Medulla oblongata (tissue), 1 donor: ENCODE data around the gene ST6GALNAC6.

ENCODE experiments used
- DNase-seq: peaks from one replicate; pipeline ENCODE4 v3.0.0-alpha.2; 2015; ENCODE audit errors: extremely low spot score

The ST6GALNAC6 gene

DNA sequence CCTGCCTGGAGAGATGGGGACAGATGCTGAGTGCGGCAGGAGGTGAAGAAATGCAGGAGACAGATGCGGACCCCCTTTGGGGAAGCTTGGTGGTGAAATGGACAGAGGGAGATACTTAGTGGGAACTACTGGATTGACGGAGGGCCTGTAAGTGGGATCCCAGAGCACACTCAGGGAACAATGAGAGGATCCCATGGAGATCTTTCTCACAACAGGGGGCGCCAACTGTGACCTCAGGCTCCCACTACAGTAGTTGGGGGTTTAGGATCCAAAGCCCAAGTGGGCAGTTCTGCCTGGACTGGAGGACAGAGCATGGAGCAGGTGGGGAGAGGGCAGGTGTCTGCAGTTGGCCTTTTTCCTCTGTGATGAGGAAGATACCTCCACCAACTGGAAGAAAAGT lies 34.8 kb upstream of the ST6GALNAC6 start:
- DNase-seq: no peak

GRCh38 chr9:127931092-127931881 lies 31.9 kb upstream of the ST6GALNAC6 start:
- no peak for DNase-seq

- DNase-seq: peak; percentile 84
These were observed 31.1 kb upstream of the ST6GALNAC6 start, which contains the start of gene PIP5KL1 for GRCh38 chr9:127930231-127931091. Gene PIP5KL1, minus strand, starts transcription at chr9:127930777. Its CDS starts 25 bp downstream, at chr9:127930752.

DNA sequence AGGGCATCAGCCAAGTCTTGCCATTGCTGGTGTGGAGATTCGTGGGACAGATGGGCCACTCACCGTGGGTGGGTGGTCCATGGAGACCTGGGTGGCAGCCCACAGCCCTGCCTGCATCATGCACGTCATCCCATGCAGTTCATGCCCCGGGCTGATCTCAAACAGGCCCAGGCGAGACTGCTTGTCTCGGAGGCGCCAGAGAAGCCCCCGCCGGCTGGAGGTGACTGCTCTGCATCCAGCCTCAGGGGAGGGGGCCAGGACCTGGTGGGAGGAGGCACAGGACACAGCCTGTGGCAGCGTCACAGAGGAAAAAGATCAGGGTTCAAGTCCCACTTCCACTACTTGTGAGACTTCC lies 30.2 kb upstream of the ST6GALNAC6 start:
- DNase-seq: no peak

GRCh38 chr9:127928676-127929624 lies 29.5 kb upstream of the ST6GALNAC6 start:
- DNase-seq: no peak

DNA sequence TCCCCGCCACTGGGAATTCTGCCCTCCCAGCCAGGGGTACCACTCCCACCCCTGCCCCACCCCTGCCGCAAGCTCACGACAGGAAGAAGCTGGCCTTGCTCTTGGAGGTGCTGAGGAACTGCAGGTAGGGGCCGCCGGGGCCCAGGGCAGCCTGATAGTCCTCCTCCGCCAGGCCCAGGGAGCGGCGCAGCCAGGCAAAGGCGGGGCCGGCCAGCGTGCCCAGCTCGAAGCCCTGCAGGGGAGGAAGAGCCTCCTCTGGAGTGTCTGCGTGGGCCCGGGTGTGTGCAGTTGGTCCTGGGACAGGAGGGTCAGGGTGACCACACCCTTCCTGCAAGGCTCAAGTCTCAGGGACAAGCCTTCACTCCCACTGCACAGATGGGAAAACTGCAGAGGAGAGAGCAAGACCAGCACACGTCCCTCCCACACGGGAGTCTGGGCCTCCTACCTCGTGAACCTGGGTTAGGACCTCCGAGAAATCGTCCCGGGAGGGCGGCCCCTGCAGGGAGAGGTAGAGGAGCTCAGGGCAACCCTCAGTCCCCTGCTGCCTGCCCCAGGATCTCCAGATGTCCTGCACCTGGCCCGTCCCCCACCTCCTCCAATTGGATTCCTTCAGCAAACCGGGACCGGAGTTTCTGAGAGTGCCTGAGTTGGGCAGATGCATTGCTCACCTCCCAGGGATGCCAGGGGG lies 28.7 kb upstream of the ST6GALNAC6 start:
- no peak for DNase-seq

DNA sequence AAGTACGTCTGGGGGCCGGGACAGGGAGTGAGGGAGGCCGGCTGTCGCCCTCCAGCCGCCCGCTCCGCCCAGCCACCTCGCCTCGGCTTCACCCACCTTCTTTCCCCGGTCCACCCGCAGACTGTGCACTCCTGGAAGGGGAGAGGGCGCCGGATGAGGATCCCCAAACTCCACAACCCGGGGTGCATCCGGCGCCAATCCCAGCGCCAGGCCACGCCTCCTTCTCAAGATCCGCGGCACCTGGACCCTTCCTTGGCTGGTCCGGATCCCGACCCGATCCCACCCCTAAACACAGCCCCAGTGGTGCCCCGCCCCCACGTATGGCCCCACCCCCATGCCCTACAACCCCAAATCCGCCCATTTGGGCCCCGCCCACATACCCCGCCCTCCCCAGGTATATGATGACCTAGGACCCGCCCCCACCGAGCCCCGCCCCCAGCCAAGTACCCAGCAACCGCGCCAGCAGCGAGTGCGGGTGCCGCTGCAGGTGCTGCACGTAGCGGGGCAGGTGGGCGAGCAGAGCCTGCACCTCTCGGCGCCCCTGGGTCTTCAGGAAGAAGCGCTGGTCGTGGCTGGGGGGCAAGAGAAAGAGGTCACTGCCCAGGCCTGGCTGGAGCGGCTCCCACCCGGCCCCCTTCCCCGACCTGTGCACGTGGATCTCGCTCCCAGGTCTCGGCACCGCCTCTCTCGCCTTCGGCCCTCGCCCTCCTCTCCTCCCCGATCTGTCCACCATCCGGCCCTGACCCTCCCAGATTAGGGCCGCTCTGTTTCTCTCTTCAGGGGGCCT lies 28.0 kb upstream of the ST6GALNAC6 start:
- DNase-seq: no peak

DNA sequence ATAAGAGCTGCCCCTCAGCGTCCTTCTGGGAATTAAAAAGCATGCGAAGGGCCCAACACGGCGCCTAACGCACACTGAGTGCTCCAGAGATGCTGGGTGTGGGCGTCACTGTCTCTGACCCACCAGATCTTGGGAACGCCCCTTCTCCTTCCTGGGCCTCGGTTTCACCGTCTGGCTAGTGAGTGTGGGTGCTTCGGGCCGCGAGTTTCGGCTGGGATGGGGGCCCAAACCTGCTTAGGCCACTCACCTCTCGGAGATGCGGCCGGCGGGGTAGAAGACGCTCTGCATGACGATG lies 27.4 kb upstream of the ST6GALNAC6 start:
- DNase-seq: no peak

- no peak for DNase-seq
These were observed 26.8 kb upstream of the ST6GALNAC6 start for GRCh38 chr9:127925959-127926905.

GRCh38 chr9:127924736-127925444 lies 25.5 kb upstream of the ST6GALNAC6 start:
- no peak for DNase-seq

DNA sequence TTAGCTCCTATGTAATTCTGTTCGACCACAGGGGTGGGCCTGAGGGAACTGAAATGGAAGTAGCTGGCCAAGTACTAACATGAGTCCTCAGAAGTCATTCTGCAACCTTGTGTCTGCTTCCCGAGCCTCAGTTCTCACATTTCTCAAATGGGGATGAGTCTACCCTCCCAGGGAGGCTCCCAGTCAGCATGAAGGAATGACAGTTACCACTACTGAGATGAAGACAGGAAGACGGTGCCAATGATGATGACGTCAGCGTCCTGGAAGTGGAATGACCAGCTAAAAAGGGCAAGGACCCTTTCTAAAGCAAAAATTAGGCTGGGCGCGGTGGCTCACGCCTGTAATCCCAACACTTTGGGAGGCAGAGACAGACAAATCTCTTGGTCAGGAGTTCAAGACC lies 24.4 kb upstream of the ST6GALNAC6 start:
- DNase-seq: no peak

GRCh38 chr9:127923046-127923445 lies 23.6 kb upstream of the ST6GALNAC6 start:
- no peak for DNase-seq

GRCh38 chr9:127921557-127922120 lies 22.2 kb upstream of the ST6GALNAC6 start:
- peak; percentile 63 for DNase-seq

DNA sequence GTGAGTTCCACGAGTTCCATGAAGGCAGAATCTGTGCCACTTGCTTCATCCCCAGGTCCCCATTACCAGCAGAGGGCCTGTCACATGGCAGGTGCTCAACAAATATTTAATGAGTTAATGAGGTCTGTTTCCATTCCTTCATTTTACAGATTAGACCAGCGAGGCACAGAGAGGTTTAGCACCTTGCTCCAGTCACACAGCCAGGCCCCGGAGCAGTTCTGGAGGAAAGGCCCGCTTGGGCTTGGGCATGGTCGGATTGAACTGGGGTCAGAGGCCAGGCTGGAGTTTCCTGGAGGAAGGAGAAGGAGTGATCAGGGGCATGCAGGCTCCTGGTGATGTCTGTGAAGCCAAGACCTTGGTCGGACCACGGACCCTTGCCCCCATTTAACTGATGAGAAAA lies 21.4 kb upstream of the ST6GALNAC6 start:
- DNase-seq: no peak

GRCh38 chr9:127919253-127919815 lies 19.9 kb upstream of the ST6GALNAC6 start:
- no peak for DNase-seq

DNA sequence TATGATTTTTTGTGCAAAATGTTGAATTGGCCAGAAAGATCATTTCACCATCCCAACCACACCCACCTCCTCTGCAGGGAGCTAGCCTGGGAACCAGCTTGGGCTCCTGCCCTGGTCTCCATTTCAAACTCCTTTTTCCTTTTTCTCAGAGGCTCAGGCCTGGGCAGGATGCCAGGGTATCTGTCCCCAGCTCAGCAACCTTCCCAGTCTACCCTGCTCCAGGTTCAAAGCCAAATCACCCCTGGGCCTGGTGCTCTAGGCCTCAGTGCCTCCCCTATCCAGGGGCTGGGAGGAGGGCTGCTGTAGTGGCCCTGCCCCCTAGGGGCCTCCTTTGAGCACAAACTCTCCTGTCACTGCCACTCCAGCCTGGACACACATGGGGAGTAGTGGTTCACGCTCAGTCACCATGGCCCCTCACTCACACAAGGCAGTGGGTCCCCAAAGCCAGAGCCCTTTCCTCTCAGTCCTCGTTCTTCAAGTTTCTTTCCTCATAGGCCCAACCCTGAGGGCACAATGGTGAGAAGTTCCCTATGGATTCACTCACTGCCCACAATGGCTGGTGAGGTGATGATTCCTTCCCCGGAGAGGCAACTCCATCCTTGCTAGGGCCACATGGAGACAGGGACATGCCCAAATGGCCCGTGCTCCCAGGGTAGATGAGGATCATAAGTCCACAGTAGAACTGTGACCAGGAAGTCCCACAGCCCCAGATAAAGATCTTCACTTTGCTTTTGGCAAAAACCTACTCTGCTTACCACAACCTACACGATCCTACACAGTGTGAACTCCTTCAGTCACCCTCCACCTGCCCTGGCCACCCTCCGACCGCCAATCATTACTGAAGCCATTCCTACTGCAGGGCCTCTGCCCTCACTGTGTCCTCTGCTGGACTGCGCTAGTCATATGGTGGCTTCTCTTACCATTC lies 19.0 kb upstream of the ST6GALNAC6 start:
- peak; percentile 32 for DNase-seq

DNA sequence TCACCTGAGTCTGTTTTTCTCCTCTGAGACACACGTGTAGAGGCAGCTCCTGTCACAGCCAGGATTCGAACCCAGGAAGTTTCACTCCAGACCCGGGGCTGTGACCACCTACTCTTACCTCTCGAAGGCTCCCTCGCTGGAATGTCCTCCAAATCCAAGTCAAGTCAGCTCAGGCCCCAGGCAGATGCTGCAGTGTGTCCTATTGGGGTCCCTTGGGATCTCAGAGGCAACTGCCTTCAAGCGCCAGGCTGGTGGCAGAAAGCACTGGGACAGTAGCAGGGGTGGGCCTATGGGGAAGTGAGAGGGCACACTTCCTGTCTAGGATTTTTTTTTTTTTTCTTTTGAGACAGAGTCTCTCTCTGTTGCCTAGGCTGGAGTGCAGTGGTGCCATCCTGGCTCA lies 18.2 kb upstream of the ST6GALNAC6 start:
- peak; percentile 41 for DNase-seq
